HG03045 (cell line): Measurements from ENCODE around the gene GNB2.

Source experiments
- ATAC-seq: cut with Tn5 transposase; IDR thresholded peaks from one replicate; pipeline ENCODE4 v1.9.1; 2021; ENCODE audit warnings: mild to moderate bottlenecking, moderate library complexity; ENCODE audit not compliant: unreplicated experiment

GNB2 gene

GRCh38 chr7:100680576-100681271, 7.2 kb downstream of the GNB2 start:
- ATAC-seq, result no peak

- ATAC-seq, result no peak
Observed at GRCh38 chr7:100681491-100682227, 8.1 kb downstream of the GNB2 start.

GRCh38 chr7:100682228-100682741, 8.7 kb downstream of the GNB2 start:
- no peak for ATAC-seq

- no peak for ATAC-seq
Observed at GRCh38 chr7:100682991-100683658, 9.6 kb downstream of the GNB2 start.

- no peak for ATAC-seq
Observed at GRCh38 chr7:100683659-100684533, 10.4 kb downstream of the GNB2 start.

GRCh38 chr7:100684534-100685042, 11.0 kb downstream of the GNB2 start:
- no peak for ATAC-seq

- ATAC-seq, result no peak
Observed at GRCh38 chr7:100685049-100685605, 11.6 kb downstream of the GNB2 start.

- no peak for ATAC-seq
Observed at GRCh38 chr7:100685631-100686145, 12.1 kb downstream of the GNB2 start.

- no peak for ATAC-seq
Observed at GRCh38 chr7:100686201-100686821, 12.8 kb downstream of the GNB2 start.

GRCh38 chr7:100686822-100687211, 13.3 kb downstream of the GNB2 start:
- ATAC-seq, result no peak

- no peak for ATAC-seq
Observed at GRCh38 chr7:100687261-100687660, 13.7 kb downstream of the GNB2 start.

GRCh38 chr7:100687751-100688300, 14.3 kb downstream of the GNB2 start:
- ATAC-seq, result no peak

- no peak for ATAC-seq
Observed at GRCh38 chr7:100688326-100688860, 14.9 kb downstream of the GNB2 start.

- ATAC-seq, result no peak
Observed at GRCh38 chr7:100689230-100690135, 15.9 kb downstream of the GNB2 start.

- ATAC-seq, result no peak
Observed at GRCh38 chr7:100691676-100692577, 18.4 kb downstream of the GNB2 start.

GRCh38 chr7:100692578-100692961, 19.0 kb downstream of the GNB2 start:
- no peak for ATAC-seq
